A673 (cell line): ENCODE measurements around the gene MCF2L2. TPM values are rescaled to one million over a fixed set of nuclear protein-coding genes. Genes with fewer than 3 reads are reported as not detected.

ENCODE experiments used
- BruUV-seq: library from RNA; stranded (reverse); fragments of 400-500 nt; replicated peaks from 2 replicates; lab custom pipeline; 2021; lab: Mats Ljungman, UMichigan
- CTCF ChIA-PET: fragments of 300-600 bp; sonication (Branson Sonifier 250); formaldehyde crosslinking; loops from one replicate; lab custom pipeline; 2022; ENCODE audit warnings: antibody characterized with exemption; lab: Charles Lee
- POLR2A ChIA-PET: fragments of 300-600 bp; sonication (Branson Sonifier 250); formaldehyde crosslinking; loops from one replicate; lab custom pipeline; 2022; ENCODE audit warnings: antibody characterized with exemption; ENCODE audit not compliant: low non-redundant PET; lab: Charles Lee
- DNase-seq: peaks from one replicate; pipeline ENCODE4 v3.0.0-alpha.2; 2015; ENCODE audit warnings: low spot score
- H3K27ac ChIP-seq: fragments of 200-600 bp; sonication (generic); 2 replicates; pipeline ENCODE4 v1.5.1; 2016; ENCODE audit warnings: mixed run types, low read depth, mild to moderate bottlenecking, mixed read lengths, antibody characterized with exemption, low read length; ENCODE audit not compliant: poor library complexity, severe bottlenecking
- H3K27me3 ChIP-seq: fragments of 200-600 bp; sonication (generic); replicated peaks from 2 replicates; pipeline ENCODE4 v1.6.1; 2017; ENCODE audit warnings: mixed run types, low read depth, mild to moderate bottlenecking, mixed read lengths, antibody characterized with exemption, low read length; ENCODE audit not compliant: insufficient read depth, poor library complexity
- H3K36me3 ChIP-seq: fragments of 200-600 bp; sonication (generic); 2 replicates; pipeline ENCODE4 v1.6.1; 2016; ENCODE audit warnings: mixed run types, mild to moderate bottlenecking, mixed read lengths, antibody characterized with exemption, low read length; ENCODE audit not compliant: insufficient read depth, poor library complexity, severe bottlenecking
- H3K4me1 ChIP-seq: fragments of 200-600 bp; sonication (generic); 2 replicates; pipeline ENCODE4 v1.6.1; 2017; ENCODE audit warnings: mixed run types, mild to moderate bottlenecking, mixed read lengths, antibody characterized with exemption, low read length; ENCODE audit not compliant: insufficient read depth, poor library complexity, severe bottlenecking
- H3K4me3 ChIP-seq: fragments of 200-600 bp; sonication (generic); 2 replicates; pipeline ENCODE4 v1.5.1; 2016; ENCODE audit warnings: low read depth, mixed run types, mild to moderate bottlenecking, mixed read lengths, low read length; ENCODE audit not compliant: poor library complexity, severe bottlenecking
- H3K9me3 ChIP-seq: fragments of 200-600 bp; sonication (generic); 2 replicates; pipeline ENCODE4 v1.6.1; 2016; ENCODE audit warnings: mixed run types, low read depth, mild to moderate bottlenecking, mixed read lengths, antibody characterized with exemption, low read length; ENCODE audit not compliant: poor library complexity, severe bottlenecking
- CTCF ChIP-seq: fragments of 300-800, 200-600 bp; sonication (generic); conservative IDR thresholded peaks from 2 replicates; pipeline ENCODE4 v1.5.1; 2017; ENCODE audit warnings: low read depth, mild to moderate bottlenecking, antibody characterized with exemption, low read length, moderate library complexity, mixed read lengths
- EZH2 ChIP-seq: fragments of 200-600 bp; sonication (generic); IDR thresholded peaks from 2 replicates; pipeline ENCODE4 v1.6.1; 2017; ENCODE audit warnings: borderline replicate concordance, low read depth, mild to moderate bottlenecking, mixed read lengths, antibody characterized with exemption, low read length; ENCODE audit not compliant: poor library complexity, severe bottlenecking
- intact Hi-C: fragments of 100-400 bp; cut with micrococcal nuclease; formaldehyde crosslinking; loops from one replicate; pipeline ENCODE4 v1.10.0; 2022; ENCODE audit not compliant: unreplicated experiment
- total RNA-seq: library from RNA; stranded (reverse); gene quantifications from 2 replicates; pipeline ENCODE4 v1.2.3, GENCODE V29; 2021

Gene MCF2L2
- total RNA-seq, 1 experiment from 2014 or later = not detected

GRCh38 chr3:183310936-183311335, 117.5 kb downstream of the MCF2L2 start:
- H3K27me3 ChIP-seq = no peaks in the 10 kb centered on the region
- intact Hi-C loops = no loop called here
- no peak overlapping the region for H3K27ac ChIP-seq
- no peak for DNase-seq
- POLR2A ChIA-PET = no interaction called here
- TF ChIP-seq EZH2 = no peak
- TF ChIP-seq CTCF = no peak
- no peaks in the 10 kb centered on the region for H3K36me3 ChIP-seq
- no peaks in the 10 kb centered on the region for H3K4me1 ChIP-seq
- CTCF ChIA-PET = interaction anchor here (0.7 kb wide), 1 partner anchor 71 kb away, joined by 3 read pairs; no protein-coding TSS in a partner anchor
- BruUV-seq = no TSS peak
- H3K9me3 ChIP-seq = no peaks in the 10 kb centered on the region
- no peak overlapping the region for H3K4me3 ChIP-seq

- Histone ChIP-seq H3K27ac (no peak overlapping the region), H3K4me1 (no peaks in the 10 kb centered on the region), H3K27me3 (no peaks in the 10 kb centered on the region), H3K4me3 (no peak overlapping the region), H3K36me3 (no peaks in the 10 kb centered on the region), H3K9me3 (no peaks in the 10 kb centered on the region)
- TF ChIP-seq CTCF (no peak), EZH2 (no peak)
- no TSS peak for BruUV-seq
- intact Hi-C loops = no loop called here
- DNase-seq = no peak
- CTCF ChIA-PET = no interaction called here
- POLR2A ChIA-PET = interaction anchor here (0.7 kb wide), 1 partner anchor 513 kb away, joined by 3 read pairs; no protein-coding TSS in a partner anchor
These were observed 119.1 kb downstream of the MCF2L2 start for GRCh38 chr3:183309276-183309675.

- no peak for DNase-seq
- no peak overlapping the region for H3K27ac ChIP-seq
- H3K4me3 ChIP-seq = no peak overlapping the region
- POLR2A ChIA-PET = interaction anchor here (0.7 kb wide), 1 partner anchor 514 kb away, joined by 3 read pairs; no protein-coding TSS in a partner anchor
- H3K27me3 ChIP-seq = no peaks in the 10 kb centered on the region
- no peaks in the 10 kb centered on the region for H3K9me3 ChIP-seq
- CTCF ChIA-PET = no interaction called here
- BruUV-seq = no TSS peak
- no peaks in the 10 kb centered on the region for H3K36me3 ChIP-seq
- intact Hi-C loops = no loop called here
- TF ChIP-seq EZH2 = no peak
- no peak for TF ChIP-seq CTCF
- no peaks in the 10 kb centered on the region for H3K4me1 ChIP-seq
These were observed 119.7 kb downstream of the MCF2L2 start for GRCh38 chr3:183308751-183309150.
